ENCODE data around the gene LBH.

GRCh38 chr2:30209227-30209626, 22.1 kb upstream of the LBH start:
- TF ChIP-seq CTCF (IDR thresholded peaks at IDR 0.05; ENCODE audit: insufficient read depth, low read depth, low read length) (no peak), EZH2 (IDR thresholded peaks at IDR 0.05; ENCODE audit: insufficient read depth, low read length) (no peak)
